ENCODE results near the gene RNF115. TPM values are rescaled to one million over a fixed set of nuclear protein-coding genes. Genes with fewer than 3 reads are reported as not detected.
"Not testable (repeated sequence)": the region's sequence is repeated elsewhere in the genome, so short reads cannot be mapped to it uniquely, and the experiment has no call there.

Gene RNF115
- total and polyA plus RNA-seq, 7 donors: 3.2 to 81.6 (median 45.9) TPM

GRCh38 chr1:145828367-145829026 is 4.6 kb upstream of the RNF115 start:
- no peak for ATAC-seq
- intact Hi-C loops (cut with DNase I): no loop called here

GRCh38 chr1:145827966-145828365 is 4.1 kb upstream of the RNF115 start:
- Histone ChIP-seq H3K27ac (no peak overlapping the region), H3K4me1 (peaks cover 10% of the 10 kb centered on the region), H3K4me3 (no peak overlapping the region), H3K27me3 (ENCODE audit: insufficient read depth in 3 of 3, low read length in 2 of 3) (no peaks in the 10 kb centered on the region), H3K9me3 (no peaks in the 10 kb centered on the region), H3K36me3 (ENCODE audit: insufficient read depth in 1 of 2, low read depth in 1 of 2) (peaks cover 19 to 78% of the 10 kb centered on the region in 2 donors)
- ATAC-seq: no peak
- no peak for DNase-seq
- intact Hi-C loops (cut with DNase I): no loop called here
- TF ChIP-seq CTCF (IDR thresholded peaks at IDR 0.05): no peak

More at GRCh38 chr1:145828367-145829026, 4.6 kb upstream of the RNF115 start:
- no peak overlapping the region for H3K27ac ChIP-seq
- TF ChIP-seq CTCF (IDR thresholded peaks at IDR 0.05): no peak
- peaks cover 23 to 84% of the 10 kb centered on the region in 2 donors for H3K36me3 ChIP-seq (ENCODE audit: insufficient read depth in 1 of 2, low read depth in 1 of 2)
- peaks cover 10% of the 10 kb centered on the region for H3K4me1 ChIP-seq
- no peak overlapping the region for H3K4me3 ChIP-seq
- H3K27me3 ChIP-seq (ENCODE audit: insufficient read depth in 3 of 3, low read length in 2 of 3): no peaks in the 10 kb centered on the region
- H3K9me3 ChIP-seq: no peaks in the 10 kb centered on the region
- DNase-seq: no peak

GRCh38 chr1:145826030-145826429 is 2.1 kb upstream of the RNF115 start:
- intact Hi-C loops (cut with DNase I): no loop called here
- DNase-seq: no peak
- Histone ChIP-seq H3K27me3 (ENCODE audit: insufficient read depth in 3 of 3, low read length in 2 of 3) (no peaks in the 10 kb centered on the region), H3K9me3 (no peaks in the 10 kb centered on the region), H3K27ac (no peak overlapping the region), H3K4me1 (peaks cover 14% of the 10 kb centered on the region), H3K36me3 (ENCODE audit: insufficient read depth in 1 of 2, low read depth in 1 of 2) (peaks cover 19 to 59% of the 10 kb centered on the region in 2 donors), H3K4me3 (no peak overlapping the region)
- TF ChIP-seq CTCF (IDR thresholded peaks at IDR 0.05): no peak
- WGBS, 3 donors: 88 to 98% (median 93%) methylated on average over 2 of the region's 2 CpGs
- ATAC-seq: no peak

- WGBS, 3 donors: 1 to 3% (median 1%) methylated on average over 7 of the region's 7 CpGs
- no peaks in the 10 kb centered on the region for H3K9me3 ChIP-seq
- H3K36me3 ChIP-seq (ENCODE audit: insufficient read depth in 1 of 2, low read depth in 1 of 2): peaks cover 19 to 43% of the 10 kb centered on the region in 2 donors
- DNase-seq: no peak
- H3K4me1 ChIP-seq: peaks cover 15% of the 10 kb centered on the region
- peak overlapping the region; percentile 91 for H3K4me3 ChIP-seq
- intact Hi-C loops (cut with DNase I): no loop called here
- TF ChIP-seq CTCF (IDR thresholded peaks at IDR 0.05): no peak
- no peaks in the 10 kb centered on the region for H3K27me3 ChIP-seq (ENCODE audit: insufficient read depth in 3 of 3, low read length in 2 of 3)
- no peak for ATAC-seq
- H3K27ac ChIP-seq: peak overlapping the region; percentile 96
These were observed 576 bp upstream of the RNF115 start for GRCh38 chr1:145824499-145824842.

GRCh38 chr1:145822779-145823331 is 1.0 kb downstream of the RNF115 start:
- WGBS, 3 donors: 0 to 20% (median 0%) methylated on average over 1 to 4 of the region's 16 CpGs
- Histone ChIP-seq H3K27ac (peak overlapping the region; percentile 72), H3K4me1 (peaks cover 18% of the 10 kb centered on the region), H3K4me3 (peak overlapping the region; percentile 91), H3K36me3 (ENCODE audit: insufficient read depth in 1 of 2, low read depth in 1 of 2) (peaks cover 6 to 27% of the 10 kb centered on the region in 2 donors)
- DNase-seq; intact Hi-C loops (cut with DNase I); H3K27me3 ChIP-seq (ENCODE audit: insufficient read depth in 3 of 3, low read length in 2 of 3); H3K9me3 ChIP-seq: not testable (repeated sequence)
- ATAC-seq: peak in 2 of 4 donors; percentile 17 to 31

- ATAC-seq: peak; percentile 48 to 70 (median 66)
- peak overlapping the region; percentile 73 for H3K27ac ChIP-seq
- not testable (repeated sequence) for H3K9me3 ChIP-seq
These were observed 5.8 kb downstream of the RNF115 start for GRCh38 chr1:145818095-145818494.

GRCh38 chr1:145812977-145813810 is 10.7 kb downstream of the RNF115 start:
- H3K27me3 ChIP-seq (ENCODE audit: insufficient read depth in 3 of 3, low read length in 2 of 3); H3K4me1 ChIP-seq; H3K9me3 ChIP-seq; H3K36me3 ChIP-seq (ENCODE audit: insufficient read depth in 1 of 2, low read depth in 1 of 2); DNase-seq; intact Hi-C loops (cut with DNase I): not testable (repeated sequence)
- Histone ChIP-seq H3K27ac (peak overlapping the region; percentile 55), H3K4me3 (peak overlapping the region; percentile 35)
- WGBS, 3 donors: 25 to 38% (median 32%) methylated on average over 5 of the region's 6 CpGs
- ATAC-seq: peak in 2 of 4 donors; percentile 55 to 56

More at GRCh38 chr1:145818095-145818494, 5.8 kb downstream of the RNF115 start:
- intact Hi-C loops (cut with DNase I); DNase-seq; H3K4me1 ChIP-seq; H3K27me3 ChIP-seq (ENCODE audit: insufficient read depth in 3 of 3, low read length in 2 of 3); H3K36me3 ChIP-seq (ENCODE audit: insufficient read depth in 1 of 2, low read depth in 1 of 2): not testable (repeated sequence)
- WGBS, 3 donors: 22 to 32% (median 32%) methylated on average over 3 to 4 of the region's 6 CpGs
- peak overlapping the region; percentile 47 for H3K4me3 ChIP-seq
